CD14-positive monocyte (primary cell): ENCODE data around the gene PDIA5. TPM values are rescaled to one million over a fixed set of nuclear protein-coding genes. Genes with fewer than 3 reads are reported as not detected.
A peak's percentile ranks its signal among the peaks of the same experiment; 100 is the strongest.

ENCODE experiments used
- DNase-seq, 3 donors: peaks; one replicate each; pipeline ENCODE4 v3.0.0-alpha.2; 2011 to 2022
- H2AFZ ChIP-seq: 2 replicates; pipeline ENCODE4 v1.6.0; 2012; ENCODE audit warnings: mild to moderate bottlenecking, low read depth, low read length, inconsistent platforms; ENCODE audit not compliant: insufficient read depth, poor library complexity, severe bottlenecking
- H3K27ac ChIP-seq, 2 donors: 1 replicate in 1 of 2; 2 replicates in 1 of 2; pipeline ENCODE4 v1.5.1; 2012 to 2013; ENCODE audit warnings: low read length in 2 of 2, control low read depth in 1 of 2, inconsistent platforms in 1 of 2, low read depth in 1 of 2, mild to moderate bottlenecking in 1 of 2
- H3K27me3 ChIP-seq, 2 donors: one replicate each; pipeline versions ENCODE4 v1.6.0 to v1.6.1; 2011 to 2013; ENCODE audit warnings: low read length in 2 of 2; ENCODE audit not compliant: control insufficient read depth in 2 of 2, insufficient read depth in 2 of 2
- H3K36me3 ChIP-seq, 2 donors: replicated peaks in 1 of 2; 1 replicate in 1 of 2; 2 replicates in 1 of 2; pipeline versions ENCODE4 v1.5.1 to v1.6.1; 2012 to 2013; ENCODE audit warnings: low read length in 2 of 2, control low read depth in 1 of 2, inconsistent platforms in 1 of 2, mild to moderate bottlenecking in 1 of 2; ENCODE audit not compliant: insufficient read depth in 2 of 2, control insufficient read depth in 1 of 2
- H3K4me1 ChIP-seq, 2 donors: 1 replicate in 1 of 2; 2 replicates in 1 of 2; pipeline versions ENCODE4 v1.5.1 to v1.6.1; 2012 to 2013; ENCODE audit warnings: low read length in 2 of 2, control low read depth in 1 of 2, inconsistent platforms in 1 of 2, mild to moderate bottlenecking in 1 of 2, moderate library complexity in 1 of 2; ENCODE audit not compliant: insufficient read depth in 2 of 2, control insufficient read depth in 1 of 2
- H3K4me2 ChIP-seq: replicated peaks from 2 replicates; pipeline ENCODE3; 2012; ENCODE audit warnings: low read length, moderate library complexity, mild to moderate bottlenecking; ENCODE audit not compliant: poor library complexity, severe bottlenecking; ENCODE audit errors: extremely low read depth
- H3K4me3 ChIP-seq, 3 experiments: fragments of 200-600 bp in 1 of 3; sonication (generic) in 1 of 3; replicated peaks in 1 of 3; 1 replicate in 2 of 3; 2 replicates in 1 of 3; pipeline ENCODE4 v1.5.1; 2011 to 2013; ENCODE audit warnings: low read length in 3 of 3, mild to moderate bottlenecking in 3 of 3, control low read depth in 2 of 3, low read depth in 2 of 3, inconsistent platforms in 1 of 3, moderate library complexity in 1 of 3
- H3K79me2 ChIP-seq: 2 replicates; pipeline ENCODE4 v1.6.0; 2012; ENCODE audit warnings: mild to moderate bottlenecking, control low read depth, inconsistent platforms, low read length, moderate library complexity; ENCODE audit not compliant: insufficient read depth
- H3K9ac ChIP-seq: 2 replicates; pipeline ENCODE4 v1.6.0; 2017; ENCODE audit warnings: low read length, mild to moderate bottlenecking; ENCODE audit not compliant: insufficient read depth, poor library complexity, severe bottlenecking
- H3K9me3 ChIP-seq, 2 donors: replicated peaks in 1 of 2; 1 replicate in 1 of 2; 2 replicates in 1 of 2; pipeline versions ENCODE4 v1.5.1 to v1.6.1; 2012 to 2013; ENCODE audit warnings: low read length in 2 of 2, control low read depth in 1 of 2; ENCODE audit not compliant: control insufficient read depth in 1 of 2, insufficient read depth in 1 of 2
- H4K20me1 ChIP-seq: 2 replicates; pipeline ENCODE4 v1.6.0; 2012; ENCODE audit warnings: mild to moderate bottlenecking, low read length, control low read depth, moderate library complexity; ENCODE audit not compliant: insufficient read depth
- H3K27ac Mint-ChIP-seq, 7 donors: one replicate each; pipeline ENCODE4 v1.8.0; 2020; ENCODE audit warnings: mild to moderate bottlenecking in 7 of 7, mixed read lengths in 7 of 7, moderate library complexity in 6 of 7, inconsistent platforms in 2 of 7
- H3K27me3 Mint-ChIP-seq, 3 donors: one replicate each; pipeline ENCODE4 v1.8.0; 2021 to 2022; ENCODE audit warnings: low read depth in 3 of 3, mild to moderate bottlenecking in 3 of 3, mixed read lengths in 3 of 3, moderate library complexity in 3 of 3, inconsistent platforms in 1 of 3
- H3K36me3 Mint-ChIP-seq, 2 donors: one replicate each; pipeline ENCODE4 v1.8.0; 2020; ENCODE audit warnings: mixed read lengths in 2 of 2, inconsistent platforms in 1 of 2, mild to moderate bottlenecking in 1 of 2
- H3K4me1 Mint-ChIP-seq: one replicate; pipeline ENCODE4 v1.8.0; 2020; ENCODE audit warnings: mild to moderate bottlenecking, mixed read lengths
- H3K4me3 Mint-ChIP-seq, 2 donors: one replicate each; pipeline ENCODE4 v1.8.0; 2020; ENCODE audit warnings: mild to moderate bottlenecking in 2 of 2, mixed read lengths in 2 of 2, moderate library complexity in 1 of 2
- H3K9me3 Mint-ChIP-seq, 7 donors: one replicate each; pipeline ENCODE4 v1.8.0; 2020 to 2022; ENCODE audit warnings: mixed read lengths in 7 of 7, mild to moderate bottlenecking in 6 of 7, moderate library complexity in 6 of 7, inconsistent platforms in 2 of 7
- CTCF ChIP-seq: fragments of 200-600 bp; IDR thresholded peaks from one replicate; pipeline ENCODE4 v1.8.0; 2022; ENCODE audit warnings: antibody characterized with exemption, mild to moderate bottlenecking
- WGBS: methylation state at CpG from one replicate; pipeline ENCODE4 v1.1.5; 2013; ENCODE audit warnings: missing lambda C conversion rate; ENCODE audit not compliant: insufficient coverage; 5-methylcytosine and 5-hydroxymethylcytosine counted together
- intact Hi-C, 2 donors: fragments of 100-400 bp; cut with micrococcal nuclease; formaldehyde crosslinking; loops; one replicate each; pipeline versions ENCODE4 v1.15.0 to v1.15.1; 2023
- polyA plus RNA-seq, 3 donors: library from polyadenylated mRNA; depleted of rRNA in 1 of 3; unstranded in 2 of 3; stranded (reverse) in 1 of 3; fragments of 300-500 nt in 2 of 3; fragments of >200 nt in 1 of 3; fragmentation: Illumina TruSeq in 2 of 3; gene quantifications; 1 replicate in 2 of 3; 2 replicates in 1 of 3; pipeline ENCODE4 v1.2.3, GENCODE V29; 2012 to 2021

Gene PDIA5
- polyA plus RNA-seq, 3 donors, result 7.1 to 10.0 (median 9.2) TPM

- intact Hi-C loops, result no loop called here
These were observed 94.3 kb downstream of the PDIA5 start for GRCh38 chr3:123161167-123161566.

GRCh38 chr3:123163141-123163540 lies 96.3 kb downstream of the PDIA5 start:
- TF ChIP-seq CTCF, result no peak
- 100% methylated on average over 1 of the region's 4 CpGs for WGBS
- H3K27me3 ChIP-seq, result no peaks in the 10 kb centered on the region
- H3K4me2 ChIP-seq, result no peak overlapping the region
- no peak overlapping the region for H3K27ac ChIP-seq
- Mint-ChIP-seq H3K4me1 (peaks cover 2% of the 10 kb centered on the region), H3K9me3 (peaks cover 0 to 7% (median 3%) of the 10 kb centered on the region in 7 donors), H3K27me3 (peaks cover 0 to 2% (median 0%) of the 10 kb centered on the region in 3 donors), H3K36me3 (peaks cover 59 to 86% of the 10 kb centered on the region in 2 donors), H3K4me3 (no peak overlapping the region), H3K27ac (peak overlapping the region in 1 of 7 donors; percentile 43)
- H3K9ac ChIP-seq, result no peak overlapping the region
- intact Hi-C loops, result no loop called here
- H3K9me3 ChIP-seq, result no peaks in the 10 kb centered on the region
- H3K4me3 ChIP-seq, result no peak overlapping the region
- DNase-seq, result no peak
- peaks cover 21 to 67% of the 10 kb centered on the region in 2 donors for H3K36me3 ChIP-seq
- no peaks in the 10 kb centered on the region for H4K20me1 ChIP-seq
- H3K79me2 ChIP-seq, result no peaks in the 10 kb centered on the region
- H2AFZ ChIP-seq, result no peak overlapping the region
- H3K4me1 ChIP-seq, result no peaks in the 10 kb centered on the region

More at GRCh38 chr3:123161167-123161566, 94.3 kb downstream of the PDIA5 start:
- Histone ChIP-seq H3K9me3 (no peaks in the 10 kb centered on the region), H3K9ac (no peak overlapping the region), H3K79me2 (no peaks in the 10 kb centered on the region), H3K4me2 (no peak overlapping the region), H3K36me3 (peaks cover 24 to 87% of the 10 kb centered on the region in 2 donors), H4K20me1 (no peaks in the 10 kb centered on the region), H2AFZ (no peak overlapping the region), H3K4me1 (no peaks in the 10 kb centered on the region), H3K27me3 (no peaks in the 10 kb centered on the region), H3K27ac (no peak overlapping the region), H3K4me3 (no peak overlapping the region)
- H3K4me1 Mint-ChIP-seq, result peaks cover 2% of the 10 kb centered on the region
- TF ChIP-seq CTCF, result no peak
- no peak overlapping the region for H3K4me3 Mint-ChIP-seq
- H3K36me3 Mint-ChIP-seq, result peaks cover 66 to 94% of the 10 kb centered on the region in 2 donors
- peaks cover 0 to 7% (median 0%) of the 10 kb centered on the region in 7 donors for H3K9me3 Mint-ChIP-seq
- no peak for DNase-seq
- H3K27ac Mint-ChIP-seq, result peak overlapping the region in 3 of 7 donors; percentile 15 to 42 (median 40)
- peaks cover 0 to 2% (median 0%) of the 10 kb centered on the region in 3 donors for H3K27me3 Mint-ChIP-seq
- WGBS, result 100% methylated on average over 1 of the region's 7 CpGs
